Mammary epithelial cell (primary cell): ENCODE results near the gene PBRM1.

Experiments used
- EZH2 ChIP-seq: IDR thresholded peaks from 2 replicates; pipeline ENCODE4 v1.6.1; 2012; ENCODE audit warnings: low read length, inconsistent platforms, borderline replicate concordance
- TF ChIP-seq, protein P1 (sequence below), 2 donors: IDR thresholded peaks in 1 of 2; conservative IDR thresholded peaks in 1 of 2; 2 replicates each; pipeline ENCODE4 v1.5.1; 2011 to 2012; ENCODE audit warnings: inconsistent platforms in 2 of 2, low read length in 2 of 2, mild to moderate bottlenecking in 2 of 2, control low read depth in 1 of 2, low read depth in 1 of 2; ENCODE audit not compliant: insufficient read depth in 1 of 2; ENCODE audit errors: extremely low read depth in 1 of 2

DNA sequence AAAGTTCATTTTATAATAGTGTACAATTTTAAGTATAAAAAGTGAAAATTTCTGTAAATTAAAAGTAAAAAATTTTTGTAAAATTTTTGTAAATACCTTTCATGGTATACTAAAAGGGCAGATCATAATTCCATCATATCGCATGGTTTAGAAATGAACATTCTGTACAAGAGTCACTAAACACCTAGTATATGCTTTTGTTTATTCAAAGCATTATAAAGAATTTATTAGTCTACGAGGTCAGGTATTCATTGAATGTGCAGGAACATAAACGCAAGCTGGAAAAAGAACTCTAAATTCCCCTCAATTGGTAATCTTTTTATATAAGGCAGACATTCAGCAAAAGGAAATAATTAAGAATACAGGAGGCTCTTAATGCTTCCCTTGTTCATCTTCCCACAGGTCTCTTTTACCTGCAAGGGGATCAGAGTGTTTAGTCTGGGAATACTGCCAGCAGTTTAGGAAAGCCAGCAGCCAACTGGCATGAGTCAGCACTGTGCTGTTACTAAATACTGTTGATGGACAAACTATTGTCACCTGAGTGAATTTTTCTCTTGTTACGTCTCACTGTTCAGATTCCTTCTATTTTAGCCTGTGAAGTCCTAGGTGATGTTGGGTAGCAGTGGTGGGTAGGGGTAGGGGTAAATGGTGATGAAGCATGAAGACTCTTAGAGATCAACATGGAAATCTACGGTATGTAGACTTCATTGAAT is 79.2 kb downstream of the PBRM1 start:
- TF ChIP-seq, protein P1, sequence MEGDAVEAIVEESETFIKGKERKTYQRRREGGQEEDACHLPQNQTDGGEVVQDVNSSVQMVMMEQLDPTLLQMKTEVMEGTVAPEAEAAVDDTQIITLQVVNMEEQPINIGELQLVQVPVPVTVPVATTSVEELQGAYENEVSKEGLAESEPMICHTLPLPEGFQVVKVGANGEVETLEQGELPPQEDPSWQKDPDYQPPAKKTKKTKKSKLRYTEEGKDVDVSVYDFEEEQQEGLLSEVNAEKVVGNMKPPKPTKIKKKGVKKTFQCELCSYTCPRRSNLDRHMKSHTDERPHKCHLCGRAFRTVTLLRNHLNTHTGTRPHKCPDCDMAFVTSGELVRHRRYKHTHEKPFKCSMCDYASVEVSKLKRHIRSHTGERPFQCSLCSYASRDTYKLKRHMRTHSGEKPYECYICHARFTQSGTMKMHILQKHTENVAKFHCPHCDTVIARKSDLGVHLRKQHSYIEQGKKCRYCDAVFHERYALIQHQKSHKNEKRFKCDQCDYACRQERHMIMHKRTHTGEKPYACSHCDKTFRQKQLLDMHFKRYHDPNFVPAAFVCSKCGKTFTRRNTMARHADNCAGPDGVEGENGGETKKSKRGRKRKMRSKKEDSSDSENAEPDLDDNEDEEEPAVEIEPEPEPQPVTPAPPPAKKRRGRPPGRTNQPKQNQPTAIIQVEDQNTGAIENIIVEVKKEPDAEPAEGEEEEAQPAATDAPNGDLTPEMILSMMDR (conservative IDR thresholded peaks at IDR 0.05 in 1 of 2, IDR thresholded peaks at IDR 0.05 in 1 of 2; ENCODE audit: extremely low read depth in 1 of 2, insufficient read depth in 1 of 2, low read depth in 1 of 2, low read length in 2 of 2) = no peak
- no peak for TF ChIP-seq EZH2
